Esophagus squamous epithelium (tissue), 5 donors: Measurements from ENCODE around the gene TPM1. TPM values are rescaled to one million over a fixed set of nuclear protein-coding genes. Genes with fewer than 3 reads are reported as not detected.

Experiments
- DNase-seq: peaks from one replicate; lab custom pipeline; 2025; lab: John Stamatoyannopoulos, UW
- H3K27ac ChIP-seq, 4 donors: fragments of 200-600 bp; sonication (generic); one replicate each; pipeline ENCODE4 v1.5.1; 2016 to 2019; ENCODE audit warnings: mild to moderate bottlenecking in 1 of 4
- H3K27me3 ChIP-seq, 4 donors: fragments of 200-600 bp; sonication (generic); 1 replicate in 3 of 4; 2 replicates in 1 of 4; pipeline versions ENCODE4 v1.5.1 to v1.6.0; 2017 to 2021; ENCODE audit warnings: antibody characterized with exemption in 1 of 4
- H3K36me3 ChIP-seq, 3 donors: fragments of 200-600 bp; sonication (generic); one replicate each; pipeline ENCODE4 v1.5.1; 2016 to 2019
- H3K4me1 ChIP-seq, 3 donors: fragments of 200-600 bp; sonication (generic); one replicate each; pipeline ENCODE4 v1.5.1; 2017 to 2019
- H3K4me3 ChIP-seq, 4 donors: fragments of 200-600 bp; sonication (generic); 1 replicate in 3 of 4; 2 replicates in 1 of 4; pipeline ENCODE4 v1.5.1; 2016 to 2019; ENCODE audit warnings: mild to moderate bottlenecking in 2 of 4, moderate library complexity in 1 of 4
- H3K9me3 ChIP-seq, 3 donors: fragments of 200-600 bp; sonication (generic); one replicate each; pipeline ENCODE4 v1.5.1; 2016 to 2019
- POLR2A ChIP-seq, 4 donors: fragments of 450-650 bp; IDR thresholded peaks; one replicate each; pipeline ENCODE4 v1.6.1; 2017; ENCODE audit warnings: antibody characterized with exemption in 4 of 4, mild to moderate bottlenecking in 4 of 4, moderate library complexity in 3 of 4
- WGBS, 2 donors: methylation state at CpG; one replicate each; pipeline ENCODE4 v1.1.5; 2018; 5-methylcytosine and 5-hydroxymethylcytosine counted together
- intact Hi-C: fragments of 100-400 bp; cut with DNase I; formaldehyde crosslinking; loops from one replicate; pipeline ENCODE4 v1.15.0; 2022
- total RNA-seq, 4 donors: library from RNA; depleted of rRNA; stranded (reverse); fragments of >200 nt; gene quantifications; one replicate each; pipeline ENCODE4 v1.1.0, GENCODE V29; 2016
- TF ChIP-seq, protein P1 (sequence below), 6 experiments: fragments of 450-650 bp in 4 of 6; fragments of 200-600 bp in 2 of 6; sonication (generic) in 2 of 6; IDR thresholded peaks; one replicate each; pipeline ENCODE4 v1.5.1; 2016 to 2019; ENCODE audit warnings: antibody characterized with exemption in 6 of 6, mild to moderate bottlenecking in 4 of 6, moderate library complexity in 4 of 6
- donor health status: DM: yes; HTN: yes; CAD: no.

The TPM1 gene
- total RNA-seq, 4 donors from 2014 or later, result 44.3 to 680 (median 138) TPM

DNA sequence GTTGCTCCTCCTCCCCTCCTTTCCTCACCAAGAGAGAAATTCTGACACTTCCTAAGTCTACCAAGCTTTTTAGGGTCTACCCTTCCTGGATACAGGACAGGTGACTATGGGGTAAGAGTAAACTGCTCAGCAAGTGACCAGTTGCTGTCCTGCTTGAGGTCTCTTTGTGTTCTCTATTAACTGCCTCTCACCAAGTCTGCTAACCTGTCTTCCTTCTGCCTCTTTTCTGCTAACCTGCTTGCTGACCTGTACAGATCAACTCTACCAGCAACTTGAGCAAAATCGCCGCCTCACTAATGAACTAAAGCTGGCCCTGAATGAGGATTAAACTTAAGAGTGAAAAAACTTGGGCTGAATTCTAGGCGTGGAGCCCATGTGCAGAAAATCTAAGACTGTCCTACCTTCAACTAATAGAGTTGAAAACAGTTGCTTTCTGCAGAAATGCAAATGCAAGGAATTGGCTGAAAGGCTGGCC lies 27.1 kb downstream of the TPM1 start:
- Histone ChIP-seq H3K4me1 (peaks cover 0 to 13% (median 0%) of the 10 kb centered on the region in 3 donors), H3K27ac (peak overlapping the region in 3 of 4 donors; percentile 23 to 57 (median 47)), H3K4me3 (no peak overlapping the region), H3K36me3 (peaks cover 0 to 46% (median 0%) of the 10 kb centered on the region in 3 donors), H3K27me3 (no peaks in the 10 kb centered on the region), H3K9me3 (no peaks in the 10 kb centered on the region)
- 87 to 90% methylated on average over 3 of the region's 3 CpGs for WGBS, 2 donors
- no peak for TF ChIP-seq POLR2A (IDR thresholded peaks at IDR 0.05)
- TF ChIP-seq, protein P1, sequence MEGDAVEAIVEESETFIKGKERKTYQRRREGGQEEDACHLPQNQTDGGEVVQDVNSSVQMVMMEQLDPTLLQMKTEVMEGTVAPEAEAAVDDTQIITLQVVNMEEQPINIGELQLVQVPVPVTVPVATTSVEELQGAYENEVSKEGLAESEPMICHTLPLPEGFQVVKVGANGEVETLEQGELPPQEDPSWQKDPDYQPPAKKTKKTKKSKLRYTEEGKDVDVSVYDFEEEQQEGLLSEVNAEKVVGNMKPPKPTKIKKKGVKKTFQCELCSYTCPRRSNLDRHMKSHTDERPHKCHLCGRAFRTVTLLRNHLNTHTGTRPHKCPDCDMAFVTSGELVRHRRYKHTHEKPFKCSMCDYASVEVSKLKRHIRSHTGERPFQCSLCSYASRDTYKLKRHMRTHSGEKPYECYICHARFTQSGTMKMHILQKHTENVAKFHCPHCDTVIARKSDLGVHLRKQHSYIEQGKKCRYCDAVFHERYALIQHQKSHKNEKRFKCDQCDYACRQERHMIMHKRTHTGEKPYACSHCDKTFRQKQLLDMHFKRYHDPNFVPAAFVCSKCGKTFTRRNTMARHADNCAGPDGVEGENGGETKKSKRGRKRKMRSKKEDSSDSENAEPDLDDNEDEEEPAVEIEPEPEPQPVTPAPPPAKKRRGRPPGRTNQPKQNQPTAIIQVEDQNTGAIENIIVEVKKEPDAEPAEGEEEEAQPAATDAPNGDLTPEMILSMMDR (IDR thresholded peaks at IDR 0.05), result no peak
- no peak for DNase-seq
- intact Hi-C loops, result no loop called here

DNA sequence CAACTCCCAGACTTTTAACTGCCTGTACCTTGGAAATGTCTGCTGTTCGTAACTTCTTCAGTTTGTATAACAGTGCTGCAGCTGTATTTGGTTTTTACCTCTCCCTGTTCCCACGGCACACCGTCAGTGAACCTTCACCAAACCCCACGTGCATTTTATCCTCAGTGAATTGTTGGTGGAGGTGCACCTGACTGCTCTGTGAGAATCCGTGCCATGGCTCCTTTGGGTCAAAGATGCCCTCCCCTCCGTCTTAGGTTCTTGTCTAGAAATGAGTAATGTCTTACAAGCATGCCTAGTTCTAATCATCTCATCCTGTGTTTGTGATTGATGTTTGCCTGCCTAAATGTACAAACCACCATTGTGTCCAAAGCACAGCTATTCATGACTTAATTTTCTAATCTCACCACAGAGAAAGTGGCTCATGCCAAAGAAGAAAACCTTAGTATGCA lies 28.2 kb downstream of the TPM1 start:
- no peaks in the 10 kb centered on the region for H3K9me3 ChIP-seq
- H3K27ac ChIP-seq, result no peak overlapping the region
- intact Hi-C loops, result no loop called here
- 71 to 77% methylated on average over 6 of the region's 6 CpGs for WGBS, 2 donors
- H3K36me3 ChIP-seq, result peaks cover 0 to 35% (median 0%) of the 10 kb centered on the region in 3 donors
- peaks cover 0 to 19% (median 0%) of the 10 kb centered on the region in 3 donors for H3K4me1 ChIP-seq
- H3K4me3 ChIP-seq, result no peak overlapping the region
- TF ChIP-seq, protein P1 (IDR thresholded peaks at IDR 0.05), result no peak
- no peak for TF ChIP-seq POLR2A (IDR thresholded peaks at IDR 0.05)
- no peak for DNase-seq
- H3K27me3 ChIP-seq, result no peaks in the 10 kb centered on the region

DNA sequence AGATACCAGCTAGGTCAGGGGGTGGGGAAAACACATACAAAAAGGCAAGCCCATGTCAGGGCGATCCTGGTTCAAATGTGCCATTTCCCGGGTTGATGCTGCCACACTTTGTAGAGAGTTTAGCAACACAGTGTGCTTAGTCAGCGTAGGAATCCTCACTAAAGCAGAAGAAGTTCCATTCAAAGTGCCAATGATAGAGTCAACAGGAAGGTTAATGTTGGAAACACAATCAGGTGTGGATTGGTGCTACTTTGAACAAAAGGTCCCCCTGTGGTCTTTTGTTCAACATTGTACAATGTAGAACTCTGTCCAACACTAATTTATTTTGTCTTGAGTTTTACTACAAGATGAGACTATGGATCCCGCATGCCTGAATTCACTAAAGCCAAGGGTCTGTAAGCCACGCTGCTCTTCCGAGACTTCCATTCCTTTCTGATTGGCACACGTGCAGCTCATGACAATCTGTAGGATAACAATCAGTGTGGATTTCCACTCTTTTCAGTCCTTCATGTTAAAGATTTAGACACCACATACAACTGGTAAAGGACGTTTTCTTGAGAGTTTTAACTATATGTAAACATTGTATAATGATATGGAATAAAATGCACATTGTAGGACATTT lies 28.9 kb downstream of the TPM1 start:
- WGBS, 2 donors, result 72 to 75% methylated on average over 6 to 8 of the region's 8 CpGs
- no peak for TF ChIP-seq POLR2A (IDR thresholded peaks at IDR 0.05)
- TF ChIP-seq, protein P1 (IDR thresholded peaks at IDR 0.05), result no peak
- H3K9me3 ChIP-seq, result no peaks in the 10 kb centered on the region
- DNase-seq, result no peak
- peak overlapping the region in 2 of 4 donors; percentile 28 to 39 for H3K27ac ChIP-seq
- peaks cover 0 to 28% (median 0%) of the 10 kb centered on the region in 3 donors for H3K36me3 ChIP-seq
- intact Hi-C loops, result no loop called here
- no peaks in the 10 kb centered on the region for H3K27me3 ChIP-seq
- no peak overlapping the region for H3K4me3 ChIP-seq
- peaks cover 0 to 20% (median 0%) of the 10 kb centered on the region in 3 donors for H3K4me1 ChIP-seq

DNA sequence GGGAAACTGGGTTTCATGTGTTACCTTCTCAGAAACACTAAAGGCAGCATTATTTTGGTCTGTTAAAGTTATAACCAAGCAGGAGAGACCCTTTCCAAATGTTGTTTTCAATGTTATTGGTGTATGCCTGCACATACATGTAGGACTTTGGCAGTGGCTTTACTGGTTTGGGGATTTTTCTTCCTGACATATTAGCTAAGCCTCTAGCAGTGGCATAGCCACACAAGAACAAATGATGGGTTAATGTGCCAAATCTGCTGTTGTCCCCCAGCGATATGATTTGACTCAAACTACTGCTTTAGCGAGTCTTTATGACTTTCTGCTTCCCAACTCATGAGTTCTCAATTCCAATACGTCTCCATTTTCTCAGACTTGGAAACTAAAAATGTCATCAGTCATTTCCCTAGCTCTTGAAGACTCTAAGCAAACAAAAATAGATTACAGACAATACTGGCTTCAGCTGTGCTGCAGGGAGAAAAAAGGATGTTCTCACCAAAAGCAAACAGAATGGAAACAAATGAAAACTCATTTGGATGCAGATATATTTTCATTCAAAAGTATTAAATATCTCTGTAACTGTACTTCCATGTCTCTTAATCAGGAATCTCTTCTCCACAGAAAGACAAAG lies 29.6 kb downstream of the TPM1 start:
- no peak for DNase-seq
- peaks cover 0 to 23% (median 0%) of the 10 kb centered on the region in 3 donors for H3K36me3 ChIP-seq
- H3K27ac ChIP-seq, result peak overlapping the region in 1 of 4 donors; percentile 25
- intact Hi-C loops, result no loop called here
- TF ChIP-seq, protein P1 (IDR thresholded peaks at IDR 0.05), result no peak
- TF ChIP-seq POLR2A (IDR thresholded peaks at IDR 0.05), result no peak
- WGBS, 2 donors, result 48 to 62% methylated on average over 3 of the region's 3 CpGs
- peaks cover 0 to 22% (median 0%) of the 10 kb centered on the region in 3 donors for H3K4me1 ChIP-seq
- H3K4me3 ChIP-seq, result no peak overlapping the region
- H3K27me3 ChIP-seq, result no peaks in the 10 kb centered on the region
- H3K9me3 ChIP-seq, result no peaks in the 10 kb centered on the region

DNA sequence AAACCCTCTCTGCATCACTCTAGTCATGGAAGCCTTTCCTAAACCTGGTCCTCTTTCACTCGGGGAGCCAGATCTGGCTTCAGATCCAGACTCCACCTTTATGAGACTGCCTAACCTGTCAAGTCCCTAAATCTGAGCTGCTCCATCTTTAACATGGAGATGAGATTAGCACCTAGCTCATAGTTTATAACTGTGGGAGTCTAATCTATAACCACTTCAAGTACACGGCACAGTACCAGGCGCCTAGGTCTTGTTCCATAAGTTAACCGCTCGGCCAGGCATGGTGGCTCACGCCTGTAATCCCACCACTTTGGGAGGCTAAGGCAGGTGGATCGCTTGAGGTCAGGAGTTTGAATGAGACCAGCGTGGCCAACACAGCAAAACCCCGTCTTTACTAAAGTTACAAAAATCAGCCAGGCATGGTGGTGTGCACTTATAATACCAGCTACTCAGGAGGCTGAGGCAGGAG lies 30.3 kb downstream of the TPM1 start:
- DNase-seq, result no peak
- TF ChIP-seq, protein P1 (IDR thresholded peaks at IDR 0.05), result no peak
- no peak for TF ChIP-seq POLR2A (IDR thresholded peaks at IDR 0.05)
- intact Hi-C loops, result no loop called here
- peaks cover 0 to 17% (median 0%) of the 10 kb centered on the region in 3 donors for H3K4me1 ChIP-seq
- WGBS, 2 donors, result 78 to 96% methylated on average over 5 of the region's 9 CpGs
- H3K9me3 ChIP-seq, result no peaks in the 10 kb centered on the region
- peak overlapping the region in 2 of 4 donors; percentile 34 to 55 for H3K27ac ChIP-seq
- H3K27me3 ChIP-seq, result peaks cover 0 to 2% (median 0%) of the 10 kb centered on the region in 4 donors
- peaks cover 0 to 16% (median 0%) of the 10 kb centered on the region in 3 donors for H3K36me3 ChIP-seq
- no peak overlapping the region for H3K4me3 ChIP-seq
